PFSK-1 (cell line): ENCODE data around the gene ANKRD6.

Experiments used
- FOXP2 ChIP-seq: optimal IDR thresholded peaks from 2 replicates; pipeline ENCODE3; 2011; ENCODE audit warnings: borderline replicate concordance, control low read depth, inconsistent platforms; ENCODE audit not compliant: insufficient read depth; ENCODE audit errors: extremely low read length, extremely low read depth
- POLR2AphosphoS5 ChIP-seq: IDR thresholded peaks from 2 replicates; pipeline ENCODE4 v1.6.1; 2012; ENCODE audit warnings: low read depth, mild to moderate bottlenecking, control low read depth, low read length, moderate library complexity
- SIN3A ChIP-seq: IDR thresholded peaks from 2 replicates; pipeline ENCODE4 v1.6.1; 2012; ENCODE audit warnings: mild to moderate bottlenecking, low read length, moderate library complexity, borderline replicate concordance; ENCODE audit not compliant: insufficient read depth
- TAF1 ChIP-seq: IDR thresholded peaks from 2 replicates; pipeline ENCODE4 v1.6.1; 2012; ENCODE audit warnings: low read length, control low read depth, borderline replicate concordance; ENCODE audit not compliant: insufficient read depth
- TF ChIP-seq, protein P1 (sequence below), 2 experiments: IDR thresholded peaks; 2 replicates each; pipeline versions ENCODE4 v1.6.1 to v1.8.0; 2011 to 2012; ENCODE audit warnings: low read depth in 2 of 2, low read length in 2 of 2, control low read depth in 1 of 2, inconsistent platforms in 1 of 2, mild to moderate bottlenecking in 1 of 2, moderate library complexity in 1 of 2; ENCODE audit not compliant: insufficient read depth in 1 of 2

ANKRD6 gene

DNA sequence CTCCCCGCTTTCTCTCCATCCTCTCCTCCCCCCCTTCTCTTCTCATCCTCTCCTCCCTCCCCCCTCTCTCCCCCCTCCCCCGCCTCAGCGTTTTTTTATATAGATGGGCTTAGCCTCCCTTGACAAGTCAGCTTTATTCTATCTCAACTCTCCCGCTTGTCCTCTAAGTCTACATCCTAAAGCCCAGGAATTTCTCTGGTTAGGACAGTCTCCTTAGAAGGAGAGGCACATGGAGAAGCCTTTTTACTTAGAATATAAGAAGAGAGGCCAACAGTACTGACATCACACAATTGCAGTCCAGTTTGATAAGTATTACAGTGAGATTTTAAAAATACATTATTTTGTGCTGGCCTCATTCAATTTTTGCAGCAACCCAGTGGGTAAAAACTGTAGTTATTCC lies 122.1 kb downstream of the ANKRD6 start:
- TF ChIP-seq POLR2AphosphoS5 (no peak), TAF1 (no peak)

DNA sequence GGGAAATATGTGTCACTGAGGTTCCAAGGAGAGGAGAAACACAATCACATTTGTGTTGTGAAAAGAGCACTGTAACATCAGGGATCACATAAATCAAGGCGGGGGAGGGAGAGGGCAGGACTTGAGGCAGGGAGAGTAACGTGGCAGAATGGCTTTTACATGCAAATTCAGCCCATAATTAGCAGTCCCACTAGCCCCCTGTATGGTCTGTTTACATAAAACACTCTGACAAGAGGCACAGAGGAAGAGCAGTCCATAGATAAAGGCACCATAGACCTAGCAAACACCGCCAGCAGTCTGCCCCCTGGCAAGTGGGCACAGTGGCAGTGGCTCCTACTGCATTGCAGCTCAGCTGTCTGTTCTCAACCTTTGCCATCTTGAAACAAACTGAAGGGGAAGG lies 122.9 kb downstream of the ANKRD6 start:
- no peak for TF ChIP-seq TAF1
- no peak for TF ChIP-seq FOXP2
- TF ChIP-seq, protein P1, sequence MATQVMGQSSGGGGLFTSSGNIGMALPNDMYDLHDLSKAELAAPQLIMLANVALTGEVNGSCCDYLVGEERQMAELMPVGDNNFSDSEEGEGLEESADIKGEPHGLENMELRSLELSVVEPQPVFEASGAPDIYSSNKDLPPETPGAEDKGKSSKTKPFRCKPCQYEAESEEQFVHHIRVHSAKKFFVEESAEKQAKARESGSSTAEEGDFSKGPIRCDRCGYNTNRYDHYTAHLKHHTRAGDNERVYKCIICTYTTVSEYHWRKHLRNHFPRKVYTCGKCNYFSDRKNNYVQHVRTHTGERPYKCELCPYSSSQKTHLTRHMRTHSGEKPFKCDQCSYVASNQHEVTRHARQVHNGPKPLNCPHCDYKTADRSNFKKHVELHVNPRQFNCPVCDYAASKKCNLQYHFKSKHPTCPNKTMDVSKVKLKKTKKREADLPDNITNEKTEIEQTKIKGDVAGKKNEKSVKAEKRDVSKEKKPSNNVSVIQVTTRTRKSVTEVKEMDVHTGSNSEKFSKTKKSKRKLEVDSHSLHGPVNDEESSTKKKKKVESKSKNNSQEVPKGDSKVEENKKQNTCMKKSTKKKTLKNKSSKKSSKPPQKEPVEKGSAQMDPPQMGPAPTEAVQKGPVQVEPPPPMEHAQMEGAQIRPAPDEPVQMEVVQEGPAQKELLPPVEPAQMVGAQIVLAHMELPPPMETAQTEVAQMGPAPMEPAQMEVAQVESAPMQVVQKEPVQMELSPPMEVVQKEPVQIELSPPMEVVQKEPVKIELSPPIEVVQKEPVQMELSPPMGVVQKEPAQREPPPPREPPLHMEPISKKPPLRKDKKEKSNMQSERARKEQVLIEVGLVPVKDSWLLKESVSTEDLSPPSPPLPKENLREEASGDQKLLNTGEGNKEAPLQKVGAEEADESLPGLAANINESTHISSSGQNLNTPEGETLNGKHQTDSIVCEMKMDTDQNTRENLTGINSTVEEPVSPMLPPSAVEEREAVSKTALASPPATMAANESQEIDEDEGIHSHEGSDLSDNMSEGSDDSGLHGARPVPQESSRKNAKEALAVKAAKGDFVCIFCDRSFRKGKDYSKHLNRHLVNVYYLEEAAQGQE (IDR thresholded peaks at IDR 0.05; ENCODE audit: insufficient read depth in 1 of 2, low read depth in 2 of 2, low read length in 2 of 2), result no peak
- no peak for TF ChIP-seq POLR2AphosphoS5
- no peak for TF ChIP-seq SIN3A

DNA sequence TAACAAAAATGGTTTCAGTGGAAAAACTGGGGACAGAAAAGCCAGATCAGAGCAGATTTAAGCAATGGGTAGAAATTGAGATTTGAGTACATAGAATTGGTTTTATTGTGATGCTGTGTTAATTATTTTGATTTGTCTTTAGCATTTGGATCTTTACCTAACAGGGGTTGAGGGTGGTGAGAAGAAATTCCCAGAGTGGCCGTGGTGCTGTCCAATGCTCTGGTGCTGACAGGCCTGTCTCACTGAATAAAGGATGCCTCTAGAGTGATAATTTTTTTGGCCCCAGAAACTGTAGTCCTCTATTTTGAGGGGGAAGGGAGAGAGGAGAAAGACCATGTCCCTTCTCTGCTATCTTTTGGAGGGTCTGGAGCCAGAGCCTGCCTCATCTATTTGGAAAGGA lies 126.5 kb downstream of the ANKRD6 start:
- TF ChIP-seq TAF1, result no peak
- TF ChIP-seq, protein P1 (IDR thresholded peaks at IDR 0.05; ENCODE audit: insufficient read depth in 1 of 2, low read depth in 2 of 2, low read length in 2 of 2), result peak; percentile 77 to 94

DNA sequence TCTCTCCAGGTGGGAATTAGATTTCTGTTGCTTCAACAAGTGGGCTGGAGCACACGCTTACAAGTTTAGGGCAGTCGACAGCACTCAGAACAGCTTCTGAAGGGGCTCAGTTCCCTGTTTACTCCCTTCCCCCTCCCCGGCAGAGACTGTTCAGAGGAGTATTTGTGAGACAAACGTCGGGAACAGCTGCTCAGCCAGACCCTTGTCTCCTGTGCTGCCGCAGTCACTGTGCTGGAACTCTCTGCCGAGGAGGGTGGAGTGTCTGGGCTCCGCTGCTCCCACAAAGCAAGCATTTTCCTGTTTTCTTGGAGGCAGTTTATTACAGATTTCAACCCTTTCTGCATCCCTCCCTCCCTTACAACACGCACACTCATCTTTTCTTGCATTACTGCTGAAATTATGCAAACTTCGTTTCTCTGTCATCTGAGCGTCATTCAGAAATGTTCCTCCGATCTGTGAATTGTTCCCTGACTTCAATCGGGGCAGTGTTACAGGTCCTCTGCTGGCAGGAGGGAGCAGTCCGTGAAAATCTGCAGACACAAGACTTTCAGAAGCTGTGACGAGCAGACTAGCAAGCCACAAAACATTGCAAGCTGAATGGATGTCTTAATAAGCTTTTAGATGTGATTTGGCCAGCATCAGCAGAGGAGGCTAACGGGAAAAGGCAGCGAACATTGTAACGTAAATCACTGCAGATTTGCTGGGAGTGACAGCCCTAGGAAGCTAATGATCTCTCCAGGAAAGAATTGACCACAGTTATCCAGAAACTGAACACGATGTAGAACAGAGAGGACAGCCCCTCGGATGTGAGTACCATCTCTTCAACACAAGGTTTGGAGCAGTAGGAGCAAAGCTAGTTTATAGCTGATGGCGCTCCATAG lies 129.4 kb downstream of the ANKRD6 start:
- no peak for TF ChIP-seq POLR2AphosphoS5
- TF ChIP-seq, protein P1 (IDR thresholded peaks at IDR 0.05; ENCODE audit: insufficient read depth in 1 of 2, low read depth in 2 of 2, low read length in 2 of 2), result no peak
- no peak for TF ChIP-seq FOXP2
- TF ChIP-seq TAF1, result no peak
- TF ChIP-seq SIN3A, result no peak

DNA sequence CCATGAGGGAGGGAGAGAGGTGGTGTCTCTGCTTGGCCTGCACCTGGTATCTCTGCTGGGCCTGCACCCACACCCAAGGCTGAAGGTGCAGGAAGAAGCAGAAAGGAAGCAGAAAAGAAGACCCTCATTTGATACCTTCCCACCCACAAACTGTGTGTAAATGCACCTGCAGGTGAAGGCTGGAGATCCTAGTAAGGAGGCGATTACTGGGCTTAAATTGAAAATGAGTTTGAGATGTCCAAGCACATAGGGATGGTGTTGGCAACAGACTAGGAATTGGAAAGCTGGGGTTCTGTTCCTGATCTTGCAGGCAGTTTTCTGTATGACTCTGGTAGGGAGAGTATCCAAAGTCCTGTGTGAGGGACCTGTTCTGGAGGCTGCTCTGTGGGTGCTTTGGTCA lies 130.9 kb downstream of the ANKRD6 start:
- TF ChIP-seq SIN3A (no peak), TAF1 (no peak), FOXP2 (no peak), POLR2AphosphoS5 (no peak)
- TF ChIP-seq, protein P1 (IDR thresholded peaks at IDR 0.05; ENCODE audit: insufficient read depth in 1 of 2, low read depth in 2 of 2, low read length in 2 of 2), result no peak
